MM.1S (cell line): ENCODE data around the gene KLHL35.

ENCODE experiments used
- DNase-seq: peaks from one replicate; pipeline ENCODE4 v3.0.0-alpha.2; 2015
- H2AFZ ChIP-seq: fragments of 300-600 bp; sonication (generic); 2 replicates; pipeline ENCODE4 v1.6.0; 2016; ENCODE audit warnings: antibody characterized with exemption, low read length
- H3F3A ChIP-seq: fragments of 300-600 bp; sonication (generic); 2 replicates; pipeline ENCODE4 v1.6.1; 2016; ENCODE audit warnings: mild to moderate bottlenecking, antibody characterized with exemption, low read length, moderate library complexity, mixed read lengths; ENCODE audit not compliant: insufficient read depth
- H3K27ac ChIP-seq: fragments of 300-600 bp; sonication (generic); 2 replicates; pipeline ENCODE4 v1.5.1; 2016; ENCODE audit warnings: mild to moderate bottlenecking, low read length
- H3K27me3 ChIP-seq: fragments of 300-600 bp; sonication (generic); replicated peaks from 2 replicates; pipeline ENCODE4 v1.6.0; 2016; ENCODE audit warnings: low read length; ENCODE audit not compliant: insufficient read depth
- H3K36me3 ChIP-seq: fragments of 300-600 bp; sonication (generic); replicated peaks from 2 replicates; pipeline ENCODE4 v1.6.1; 2016; ENCODE audit warnings: mild to moderate bottlenecking, low read length, mixed read lengths; ENCODE audit not compliant: insufficient read depth
- H3K4me1 ChIP-seq: fragments of 300-600 bp; sonication (generic); 2 replicates; pipeline ENCODE4 v1.6.1; 2016; ENCODE audit warnings: low read length, mixed read lengths
- H3K4me2 ChIP-seq: fragments of 300-600 bp; sonication (generic); 2 replicates; pipeline ENCODE4 v1.6.0; 2016; ENCODE audit warnings: low read depth, low read length
- H3K4me3 ChIP-seq: fragments of 300-600 bp; sonication (generic); 2 replicates; pipeline ENCODE4 v1.5.1; 2016; ENCODE audit warnings: low read length, mixed read lengths
- H3K79me2 ChIP-seq: fragments of 300-600 bp; sonication (generic); 2 replicates; pipeline ENCODE4 v1.6.1; 2016; ENCODE audit warnings: mixed run types, low read length, mixed read lengths
- H3K9ac ChIP-seq: fragments of 300-600 bp; sonication (generic); 2 replicates; pipeline ENCODE4 v1.6.1; 2016; ENCODE audit warnings: low read length, mixed read lengths
- H3K9me2 ChIP-seq: fragments of 300-600 bp; sonication (generic); replicated peaks from 2 replicates; pipeline ENCODE4 v1.6.1; 2016; ENCODE audit warnings: mild to moderate bottlenecking, low read length, mixed read lengths; ENCODE audit not compliant: insufficient read depth
- H3K9me3 ChIP-seq: fragments of 300-600 bp; sonication (generic); replicated peaks from 2 replicates; pipeline ENCODE4 v1.6.1; 2016; ENCODE audit warnings: mild to moderate bottlenecking, low read length, mixed read lengths; ENCODE audit not compliant: insufficient read depth
- H4K20me1 ChIP-seq: fragments of 300-600 bp; sonication (generic); 2 replicates; pipeline ENCODE4 v1.6.1; 2016; ENCODE audit warnings: mild to moderate bottlenecking, low read length, moderate library complexity, mixed read lengths; ENCODE audit not compliant: insufficient read depth
- EZH2 ChIP-seq: fragments of 300-600 bp; sonication (generic); optimal IDR thresholded peaks from 2 replicates; pipeline ENCODE3; 2017; ENCODE audit warnings: low read depth, mild to moderate bottlenecking, antibody characterized with exemption, low read length, mixed read lengths
- EZH2phosphoT487 ChIP-seq: fragments of 300-600 bp; sonication (generic); IDR thresholded peaks from 2 replicates; pipeline ENCODE4 v1.6.1; 2018; ENCODE audit warnings: antibody characterized with exemption, low read length
- TF ChIP-seq, protein P1 (sequence below): fragments of 300-600 bp; sonication (generic); IDR thresholded peaks from 2 replicates; pipeline ENCODE4 v1.5.1; 2016; ENCODE audit warnings: antibody characterized with exemption, low read length, mixed read lengths

KLHL35 gene

DNA sequence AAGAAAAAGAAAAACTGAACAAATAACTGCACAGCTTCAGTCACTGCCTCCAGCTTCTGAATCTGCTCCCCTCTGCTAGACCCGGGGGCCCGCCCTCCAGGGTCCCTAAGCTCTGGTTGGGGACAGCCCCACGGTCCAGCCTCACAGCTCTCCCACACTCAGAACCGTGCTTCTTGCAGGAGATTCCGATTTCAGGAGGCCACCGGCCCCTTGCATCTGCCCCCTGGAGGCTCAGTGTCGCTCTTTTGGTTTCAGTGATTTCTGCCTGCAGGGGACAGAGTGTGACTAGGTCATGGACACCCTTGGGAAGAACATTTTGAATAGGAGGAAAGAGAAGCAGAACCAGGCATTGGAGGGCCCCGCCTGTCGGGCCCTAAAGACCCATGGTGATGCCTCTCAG lies 56.8 kb downstream of the KLHL35 start:
- no peaks in the 10 kb centered on the region for H3K9me3 ChIP-seq
- no peak for DNase-seq
- no peaks in the 10 kb centered on the region for H3F3A ChIP-seq
- no peaks in the 10 kb centered on the region for H4K20me1 ChIP-seq
- H3K4me2 ChIP-seq = no peak overlapping the region
- no peak for TF ChIP-seq EZH2phosphoT487
- TF ChIP-seq, protein P1, sequence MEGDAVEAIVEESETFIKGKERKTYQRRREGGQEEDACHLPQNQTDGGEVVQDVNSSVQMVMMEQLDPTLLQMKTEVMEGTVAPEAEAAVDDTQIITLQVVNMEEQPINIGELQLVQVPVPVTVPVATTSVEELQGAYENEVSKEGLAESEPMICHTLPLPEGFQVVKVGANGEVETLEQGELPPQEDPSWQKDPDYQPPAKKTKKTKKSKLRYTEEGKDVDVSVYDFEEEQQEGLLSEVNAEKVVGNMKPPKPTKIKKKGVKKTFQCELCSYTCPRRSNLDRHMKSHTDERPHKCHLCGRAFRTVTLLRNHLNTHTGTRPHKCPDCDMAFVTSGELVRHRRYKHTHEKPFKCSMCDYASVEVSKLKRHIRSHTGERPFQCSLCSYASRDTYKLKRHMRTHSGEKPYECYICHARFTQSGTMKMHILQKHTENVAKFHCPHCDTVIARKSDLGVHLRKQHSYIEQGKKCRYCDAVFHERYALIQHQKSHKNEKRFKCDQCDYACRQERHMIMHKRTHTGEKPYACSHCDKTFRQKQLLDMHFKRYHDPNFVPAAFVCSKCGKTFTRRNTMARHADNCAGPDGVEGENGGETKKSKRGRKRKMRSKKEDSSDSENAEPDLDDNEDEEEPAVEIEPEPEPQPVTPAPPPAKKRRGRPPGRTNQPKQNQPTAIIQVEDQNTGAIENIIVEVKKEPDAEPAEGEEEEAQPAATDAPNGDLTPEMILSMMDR = no peak
- TF ChIP-seq EZH2 = no peak
- no peaks in the 10 kb centered on the region for H3K36me3 ChIP-seq
- H3K9me2 ChIP-seq = no peaks in the 10 kb centered on the region
- no peak overlapping the region for H3K27ac ChIP-seq
- no peak overlapping the region for H3K9ac ChIP-seq
- H3K4me3 ChIP-seq = no peak overlapping the region
- peaks cover 9% of the 10 kb centered on the region; the same call in 1 of the 2 replicates for H3K27me3 ChIP-seq
- no peaks in the 10 kb centered on the region for H3K79me2 ChIP-seq
- H2AFZ ChIP-seq = no peak overlapping the region
- H3K4me1 ChIP-seq = no peaks in the 10 kb centered on the region

- TF ChIP-seq EZH2 = no peak
- no peak for TF ChIP-seq EZH2phosphoT487
- TF ChIP-seq, protein P1 = no peak
- Histone ChIP-seq H3K27me3 (peaks cover 9% of the 10 kb centered on the region), H3K4me1 (no peaks in the 10 kb centered on the region), H3K27ac (no peak overlapping the region), H3K4me3 (no peak overlapping the region), H4K20me1 (no peaks in the 10 kb centered on the region), H3F3A (no peaks in the 10 kb centered on the region), H3K9me3 (no peaks in the 10 kb centered on the region), H2AFZ (no peak overlapping the region), H3K79me2 (no peaks in the 10 kb centered on the region), H3K9ac (no peak overlapping the region), H3K9me2 (no peaks in the 10 kb centered on the region), H3K4me2 (no peak overlapping the region), H3K36me3 (no peaks in the 10 kb centered on the region)
- DNase-seq = no peak
Observed at GRCh38 chr11:75375626-75376025, 57.4 kb downstream of the KLHL35 start.

GRCh38 chr11:75374646-75375045 lies 58.4 kb downstream of the KLHL35 start:
- H3K27me3 ChIP-seq = peaks cover 9% of the 10 kb centered on the region
- H3K4me2 ChIP-seq = no peak overlapping the region
- H3K4me3 ChIP-seq = no peak overlapping the region
- H3K79me2 ChIP-seq = no peaks in the 10 kb centered on the region
- H3K9ac ChIP-seq = no peak overlapping the region
- no peaks in the 10 kb centered on the region for H3F3A ChIP-seq
- no peak overlapping the region for H2AFZ ChIP-seq
- H4K20me1 ChIP-seq = no peaks in the 10 kb centered on the region
- H3K9me3 ChIP-seq = no peaks in the 10 kb centered on the region
- no peaks in the 10 kb centered on the region for H3K4me1 ChIP-seq
- H3K27ac ChIP-seq = no peak overlapping the region
- H3K9me2 ChIP-seq = no peaks in the 10 kb centered on the region
- no peak for DNase-seq
- H3K36me3 ChIP-seq = no peaks in the 10 kb centered on the region
- TF ChIP-seq EZH2phosphoT487 (no peak), EZH2 (no peak)
- TF ChIP-seq, protein P1 = no peak

GRCh38 chr11:75373201-75373600 lies 59.8 kb downstream of the KLHL35 start:
- no peaks in the 10 kb centered on the region for H3K4me1 ChIP-seq
- H3K79me2 ChIP-seq = no peaks in the 10 kb centered on the region
- H3K27me3 ChIP-seq = peaks cover 9% of the 10 kb centered on the region
- no peaks in the 10 kb centered on the region for H3F3A ChIP-seq
- DNase-seq = no peak
- H3K36me3 ChIP-seq = no peaks in the 10 kb centered on the region
- no peak overlapping the region for H3K9ac ChIP-seq
- no peaks in the 10 kb centered on the region for H3K9me2 ChIP-seq
- H4K20me1 ChIP-seq = no peaks in the 10 kb centered on the region
- H3K27ac ChIP-seq = no peak overlapping the region
- H3K4me3 ChIP-seq = no peak overlapping the region
- no peak overlapping the region for H3K4me2 ChIP-seq
- H3K9me3 ChIP-seq = no peaks in the 10 kb centered on the region
- H2AFZ ChIP-seq = no peak overlapping the region
- TF ChIP-seq, protein P1 = no peak
- TF ChIP-seq EZH2phosphoT487 = no peak
- TF ChIP-seq EZH2 = no peak
